ENCODE results near the gene SP140. TPM values are rescaled to one million over a fixed set of nuclear protein-coding genes. Genes with fewer than 3 reads are reported as not detected.

SP140 gene
- total RNA-seq, 3 donors from 2014 or later, result 3.1 to 4.9 (median 3.7) TPM

DNA sequence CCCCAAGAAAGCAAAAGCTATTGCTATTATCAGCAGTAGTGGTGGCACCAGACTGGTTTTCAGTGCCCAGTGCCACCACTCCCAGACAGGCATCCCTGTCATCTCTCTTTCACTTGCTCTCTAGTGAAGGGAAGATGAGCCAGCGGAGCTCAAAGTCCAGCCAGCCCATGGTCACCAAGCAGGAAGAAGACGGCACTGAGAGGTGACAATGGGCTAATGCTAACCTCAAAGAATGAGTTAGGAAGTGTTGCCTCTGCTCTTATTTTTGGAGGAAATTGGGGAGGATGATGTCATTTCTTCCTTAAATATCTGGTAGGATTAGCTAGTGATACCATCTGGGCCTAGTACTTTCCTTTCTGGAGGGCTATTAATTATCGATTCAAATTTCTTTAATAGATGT, 1.7 kb downstream of the SP140 start:
- intact Hi-C loops (cut with DNase I, micrococcal nuclease), result no loop called here
- H3K9me3 ChIP-seq, result no peaks in the 10 kb centered on the region
- no peaks in the 10 kb centered on the region for H3K36me3 ChIP-seq (ENCODE audit: low read depth)
- ATAC-seq (no peak), DNase-seq (no peak)
- TF ChIP-seq, protein P1, sequence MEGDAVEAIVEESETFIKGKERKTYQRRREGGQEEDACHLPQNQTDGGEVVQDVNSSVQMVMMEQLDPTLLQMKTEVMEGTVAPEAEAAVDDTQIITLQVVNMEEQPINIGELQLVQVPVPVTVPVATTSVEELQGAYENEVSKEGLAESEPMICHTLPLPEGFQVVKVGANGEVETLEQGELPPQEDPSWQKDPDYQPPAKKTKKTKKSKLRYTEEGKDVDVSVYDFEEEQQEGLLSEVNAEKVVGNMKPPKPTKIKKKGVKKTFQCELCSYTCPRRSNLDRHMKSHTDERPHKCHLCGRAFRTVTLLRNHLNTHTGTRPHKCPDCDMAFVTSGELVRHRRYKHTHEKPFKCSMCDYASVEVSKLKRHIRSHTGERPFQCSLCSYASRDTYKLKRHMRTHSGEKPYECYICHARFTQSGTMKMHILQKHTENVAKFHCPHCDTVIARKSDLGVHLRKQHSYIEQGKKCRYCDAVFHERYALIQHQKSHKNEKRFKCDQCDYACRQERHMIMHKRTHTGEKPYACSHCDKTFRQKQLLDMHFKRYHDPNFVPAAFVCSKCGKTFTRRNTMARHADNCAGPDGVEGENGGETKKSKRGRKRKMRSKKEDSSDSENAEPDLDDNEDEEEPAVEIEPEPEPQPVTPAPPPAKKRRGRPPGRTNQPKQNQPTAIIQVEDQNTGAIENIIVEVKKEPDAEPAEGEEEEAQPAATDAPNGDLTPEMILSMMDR (IDR thresholded peaks at IDR 0.05), result no peak
- H3K4me3 ChIP-seq, result no peak overlapping the region
- H3K4me1 ChIP-seq (ENCODE audit: low read depth), result no peaks in the 10 kb centered on the region

- H3K36me3 ChIP-seq (ENCODE audit: low read depth), result no peaks in the 10 kb centered on the region
- TF ChIP-seq, protein P1 (IDR thresholded peaks at IDR 0.05), result no peak
- H3K9me3 ChIP-seq, result no peaks in the 10 kb centered on the region
- no peak overlapping the region for H3K4me3 ChIP-seq
- intact Hi-C loops (cut with DNase I, micrococcal nuclease), result no loop called here
- H3K4me1 ChIP-seq (ENCODE audit: low read depth), result no peaks in the 10 kb centered on the region
- DNase-seq, result no peak
- no peak for ATAC-seq
These were observed 4.6 kb downstream of the SP140 start for GRCh38 chr2:230230087-230230486.

DNA sequence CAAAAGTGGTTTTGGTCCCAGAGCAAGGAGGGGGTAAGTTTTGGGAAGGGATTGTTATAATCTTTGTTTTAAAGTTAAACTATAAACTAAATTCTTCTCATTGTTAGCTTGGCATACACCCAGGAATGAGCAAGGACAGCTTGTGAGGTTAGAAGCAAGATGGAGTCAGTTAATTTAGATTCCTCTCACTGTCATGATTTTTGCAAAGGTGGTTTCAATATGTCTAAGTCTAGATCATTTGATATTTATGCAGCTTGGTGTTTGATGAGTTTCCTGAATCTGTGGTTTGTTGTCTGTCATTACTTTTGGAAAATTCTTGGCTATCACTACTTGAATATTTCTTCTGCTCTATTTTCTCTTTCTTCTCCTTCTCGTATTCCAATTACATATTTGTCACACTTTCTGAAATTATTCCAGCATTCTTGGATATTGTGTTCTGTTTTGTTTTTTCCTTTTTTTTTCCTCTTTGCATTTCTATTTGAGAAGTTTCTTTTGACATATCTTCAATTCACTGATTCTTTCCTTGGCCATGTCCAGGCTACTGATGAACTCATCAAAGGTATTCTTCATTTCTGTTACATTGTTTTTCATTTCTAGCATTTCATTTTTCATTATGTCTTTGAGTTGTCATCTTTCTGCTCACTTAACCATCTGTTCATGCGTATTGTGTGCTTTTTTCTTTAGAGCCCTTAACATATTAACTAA, 5.1 kb downstream of the SP140 start:
- ATAC-seq, result no peak
- H3K36me3 ChIP-seq (ENCODE audit: low read depth), result no peaks in the 10 kb centered on the region
- TF ChIP-seq, protein P1 (IDR thresholded peaks at IDR 0.05), result no peak
- intact Hi-C loops (cut with DNase I, micrococcal nuclease), result no loop called here
- no peaks in the 10 kb centered on the region for H3K4me1 ChIP-seq (ENCODE audit: low read depth)
- no peak overlapping the region for H3K4me3 ChIP-seq
- no peak for DNase-seq
- no peaks in the 10 kb centered on the region for H3K9me3 ChIP-seq

DNA sequence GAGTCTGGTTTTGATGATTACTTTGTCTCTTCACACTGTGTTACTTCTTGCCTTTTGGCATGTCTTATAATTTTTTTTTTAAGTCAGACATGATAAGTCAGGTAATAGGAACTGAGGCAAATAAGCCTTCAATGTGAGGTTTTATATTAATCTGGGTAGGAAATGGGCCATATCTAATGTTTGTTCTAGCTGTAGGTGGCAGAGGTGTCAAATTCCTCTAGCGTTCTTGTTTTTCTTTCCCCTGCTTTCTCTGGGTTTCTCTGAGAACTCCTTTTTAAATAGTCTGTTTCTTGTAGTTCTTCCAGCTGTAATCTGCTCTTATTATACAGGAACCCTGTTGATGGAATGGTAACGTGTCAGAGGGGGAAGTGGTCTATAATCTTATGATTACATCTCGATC, 5.7 kb downstream of the SP140 start:
- Histone ChIP-seq H3K4me3 (no peak overlapping the region), H3K36me3 (ENCODE audit: low read depth) (no peaks in the 10 kb centered on the region), H3K9me3 (no peaks in the 10 kb centered on the region), H3K4me1 (ENCODE audit: low read depth) (no peaks in the 10 kb centered on the region)
- TF ChIP-seq, protein P1 (IDR thresholded peaks at IDR 0.05), result no peak
- intact Hi-C loops (cut with DNase I, micrococcal nuclease), result no loop called here
- ATAC-seq (no peak), DNase-seq (no peak)

GRCh38 chr2:230234122-230234722, 8.7 kb downstream of the SP140 start:
- DNase-seq (no peak), ATAC-seq (no peak)
- Histone ChIP-seq H3K4me3 (no peak overlapping the region), H3K36me3 (ENCODE audit: low read depth) (no peaks in the 10 kb centered on the region), H3K9me3 (no peaks in the 10 kb centered on the region), H3K4me1 (ENCODE audit: low read depth) (no peaks in the 10 kb centered on the region)
- TF ChIP-seq, protein P1 (IDR thresholded peaks at IDR 0.05), result no peak
- intact Hi-C loops (cut with DNase I, micrococcal nuclease), result no loop called here
